Endothelial cell of umbilical vein (primary cell): ENCODE measurements around the gene STK32C. TPM values are rescaled to one million over a fixed set of nuclear protein-coding genes. Genes with fewer than 3 reads are reported as not detected.

ENCODE experiments used
- BruUV-seq: library from RNA; stranded (reverse); fragments of 400-500 nt; replicated peaks from 2 replicates; lab custom pipeline; 2021; lab: Mats Ljungman, UMichigan
- CTCF ChIA-PET: fragments of 300-600, 350-600 bp; sonication (Branson Sonifier 250); formaldehyde crosslinking; loops from one replicate; lab custom pipeline; 2021; ENCODE audit warnings: antibody characterized with exemption, inconsistent platforms; lab: Charles Lee
- POLR2A ChIA-PET: fragments of 300-600, 350-600 bp; sonication (Branson Sonifier 250); formaldehyde crosslinking; loops from one replicate; lab custom pipeline; 2021; ENCODE audit warnings: antibody characterized with exemption, inconsistent platforms; lab: Charles Lee
- DNase-seq: peaks from one replicate; pipeline ENCODE4 v3.0.0-alpha.2; 2011; ENCODE audit warnings: low read depth, low spot score
- FAIRE-seq: peaks from 2 replicates; lab custom pipeline; 2011; peaks lifted over from hg19 to GRCh38; lab: Jason Lieb, UNC
- H2AFZ ChIP-seq: 2 replicates; pipeline ENCODE4 v1.6.0; 2012; ENCODE audit warnings: low read depth, low read length, control low read depth, inconsistent platforms
- H3K27ac ChIP-seq: 2 replicates; pipeline ENCODE4 v1.5.1; 2011; ENCODE audit warnings: low read depth, mild to moderate bottlenecking, control low read depth, low read length, moderate library complexity; ENCODE audit not compliant: insufficient read depth
- H3K27me3 ChIP-seq, 2 experiments: 2 replicates each; pipeline versions ENCODE4 v1.6.0 to v1.6.1; 2011; ENCODE audit warnings: low read length in 2 of 2, mixed read lengths in 1 of 2; ENCODE audit not compliant: control insufficient read depth in 2 of 2, insufficient read depth in 2 of 2
- H3K36me3 ChIP-seq, 2 experiments: 2 replicates in 1 of 2; 3 replicates in 1 of 2; pipeline ENCODE4 v1.5.1; 2011; ENCODE audit warnings: low read length in 2 of 2, mild to moderate bottlenecking in 1 of 2, moderate library complexity in 1 of 2; ENCODE audit not compliant: control insufficient read depth in 2 of 2, insufficient read depth in 2 of 2; ENCODE audit errors: extremely low read depth in 1 of 2
- H3K4me1 ChIP-seq: 3 replicates; pipeline ENCODE4 v1.5.1; 2011; ENCODE audit warnings: mild to moderate bottlenecking, low read length; ENCODE audit not compliant: control insufficient read depth, insufficient read depth; ENCODE audit errors: extremely low read depth
- H3K4me2 ChIP-seq: 2 replicates; pipeline ENCODE4 v1.6.1; 2011; ENCODE audit warnings: low read length, control low read depth, mixed read lengths; ENCODE audit not compliant: insufficient read depth
- H3K4me3 ChIP-seq, 3 experiments: fragments of 200-600 bp in 1 of 3; sonication (generic), shearing (Covaris generic) in 1 of 3; replicated peaks in 1 of 3; 2 replicates each; pipeline ENCODE4 v1.5.1; 2011 to 2016; ENCODE audit warnings: control low read depth in 3 of 3, low read length in 3 of 3, mild to moderate bottlenecking in 2 of 3, inconsistent platforms in 1 of 3, low read depth in 1 of 3, moderate library complexity in 1 of 3; ENCODE audit not compliant: insufficient read depth in 1 of 3
- H3K79me2 ChIP-seq: 2 replicates; pipeline ENCODE4 v1.6.0; 2012; ENCODE audit warnings: low read length, inconsistent platforms; ENCODE audit not compliant: control insufficient read depth, insufficient read depth
- H3K9ac ChIP-seq: replicated peaks from 2 replicates; pipeline ENCODE3; 2011; ENCODE audit warnings: low read length, control low read depth; ENCODE audit not compliant: insufficient read depth; ENCODE audit errors: extremely low read depth
- H3K9me1 ChIP-seq: replicated peaks from 3 replicates; pipeline ENCODE4 v1.6.0; 2011; ENCODE audit warnings: mild to moderate bottlenecking, low read length; ENCODE audit not compliant: control insufficient read depth, insufficient read depth; ENCODE audit errors: extremely low read depth
- H3K9me3 ChIP-seq: replicated peaks from 2 replicates; pipeline ENCODE4 v1.5.1; 2012; ENCODE audit warnings: low read length, inconsistent platforms; ENCODE audit not compliant: control insufficient read depth, insufficient read depth
- H4K20me1 ChIP-seq: replicated peaks from 2 replicates; pipeline ENCODE3; 2011; ENCODE audit warnings: mild to moderate bottlenecking, low read length; ENCODE audit not compliant: control insufficient read depth, insufficient read depth; ENCODE audit errors: extremely low read depth
- EZH2 ChIP-seq: IDR thresholded peaks from 2 replicates; pipeline ENCODE4 v1.6.1; 2012; ENCODE audit warnings: borderline replicate concordance, low read depth, mild to moderate bottlenecking, moderate library complexity, low read length, inconsistent platforms; ENCODE audit not compliant: severe bottlenecking
- FOS ChIP-seq: IDR thresholded peaks from 2 replicates; pipeline ENCODE4 v1.6.1; 2011; ENCODE audit warnings: mild to moderate bottlenecking, low read length, moderate library complexity, borderline replicate concordance; ENCODE audit not compliant: insufficient read depth
- GATA2 ChIP-seq: IDR thresholded peaks from 2 replicates; pipeline ENCODE4 v1.7.0; 2011; ENCODE audit warnings: low read depth, mild to moderate bottlenecking, moderate library complexity, mixed read lengths, low read length; ENCODE audit not compliant: insufficient read length, insufficient read depth
- JUN ChIP-seq: IDR thresholded peaks from 2 replicates; pipeline ENCODE4 v1.6.1; 2011; ENCODE audit warnings: borderline replicate concordance, low read depth; ENCODE audit not compliant: insufficient read length, insufficient read depth
- MYC ChIP-seq: IDR thresholded peaks from one replicate; pipeline ENCODE4 v1.6.1; 2011; ENCODE audit warnings: mild to moderate bottlenecking, low read depth, low read length
- POLR2A ChIP-seq: IDR thresholded peaks from 2 replicates; pipeline ENCODE4 v1.6.1; 2012; ENCODE audit warnings: low read depth, mild to moderate bottlenecking, control low read depth, low read length
- POLR2AphosphoS5 ChIP-seq: IDR thresholded peaks from 2 replicates; pipeline ENCODE4 v1.6.1; 2012; ENCODE audit warnings: low read depth, mild to moderate bottlenecking, control low read depth, low read length, moderate library complexity; ENCODE audit not compliant: insufficient read depth
- dilution Hi-C: fragments of 300-500 bp; cut with MboI; formaldehyde crosslinking; loops from one replicate; pipeline ENCODE4 v1.15.0; 2019; ENCODE audit warnings: low sequenced_read_pairs; ENCODE audit not compliant: extremely low pct_ligation_motif_present
- intact Hi-C: fragments of 100-400 bp; cut with micrococcal nuclease; formaldehyde crosslinking; loops from one replicate; pipeline ENCODE4 v1.10.0; 2022
- polyA plus RNA-seq, 4 experiments: library from polyadenylated mRNA; depleted of rRNA in 3 of 4; stranded (reverse) in 3 of 4; unstranded in 1 of 4; fragments of >200 nt; gene quantifications; 2 replicates each; pipeline versions ENCODE4 v1.2.1 to v1.2.3, GENCODE V29; 2011 to 2012; ENCODE audit warnings: missing spikeins in 1 of 4
- total RNA-seq: library from RNA; stranded (reverse); gene quantifications from 2 replicates; pipeline ENCODE4 v1.2.3, GENCODE V29; 2021
- TF ChIP-seq, protein P1 (sequence below), 2 donors: IDR thresholded peaks; 1 replicate in 1 of 2; 2 replicates in 1 of 2; pipeline ENCODE4 v1.5.1; 2011; ENCODE audit warnings: low read length in 2 of 2, mild to moderate bottlenecking in 2 of 2, moderate library complexity in 2 of 2, control low read depth in 1 of 2, inconsistent platforms in 1 of 2, low read depth in 1 of 2; ENCODE audit not compliant: insufficient read depth in 1 of 2; ENCODE audit errors: extremely low read depth in 1 of 2
- TF ChIP-seq, protein P2 (sequence below): IDR thresholded peaks from 2 replicates; pipeline ENCODE4 v1.6.1; 2011; ENCODE audit not compliant: insufficient read depth, insufficient read length

The STK32C gene
- total and polyA plus RNA-seq, 2 donors (not counting 3 experiments of a cell fraction or from before 2014, with no cell fraction given) = 5.4 to 14.1 TPM

DNA sequence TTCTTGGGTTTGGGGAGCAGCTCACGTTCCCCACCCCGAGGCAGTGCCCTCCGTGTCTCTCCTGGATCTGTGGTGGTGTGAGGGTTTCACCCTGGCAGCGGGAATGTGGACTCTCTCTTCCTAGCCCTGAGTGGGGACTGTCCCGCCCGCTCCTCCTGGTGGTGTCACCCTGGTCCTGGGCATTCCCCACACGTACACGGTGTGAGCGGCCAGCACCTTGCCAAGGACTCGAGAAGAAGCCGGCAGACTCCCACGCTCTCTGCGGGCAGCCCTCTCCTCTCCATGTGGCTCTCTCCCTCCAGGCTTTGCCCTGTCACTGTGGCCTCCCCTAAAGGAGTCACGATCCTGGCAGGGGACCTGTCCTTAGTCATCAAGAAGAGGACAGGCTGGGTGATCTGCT, 97.0 kb downstream of the STK32C start:
- Histone ChIP-seq H3K4me2 (no peak overlapping the region), H3K9me1 (no peaks in the 10 kb centered on the region), H2AFZ (no peak overlapping the region), H3K4me3 (no peak overlapping the region), H3K36me3 (no peaks in the 10 kb centered on the region), H3K27me3 (no peaks in the 10 kb centered on the region), H4K20me1 (no peaks in the 10 kb centered on the region), H3K79me2 (no peaks in the 10 kb centered on the region), H3K27ac (no peak overlapping the region), H3K9me3 (no peaks in the 10 kb centered on the region), H3K4me1 (no peaks in the 10 kb centered on the region), H3K9ac (no peak overlapping the region)
- FAIRE-seq (no peak), DNase-seq (no peak)
- TF ChIP-seq, protein P1, sequence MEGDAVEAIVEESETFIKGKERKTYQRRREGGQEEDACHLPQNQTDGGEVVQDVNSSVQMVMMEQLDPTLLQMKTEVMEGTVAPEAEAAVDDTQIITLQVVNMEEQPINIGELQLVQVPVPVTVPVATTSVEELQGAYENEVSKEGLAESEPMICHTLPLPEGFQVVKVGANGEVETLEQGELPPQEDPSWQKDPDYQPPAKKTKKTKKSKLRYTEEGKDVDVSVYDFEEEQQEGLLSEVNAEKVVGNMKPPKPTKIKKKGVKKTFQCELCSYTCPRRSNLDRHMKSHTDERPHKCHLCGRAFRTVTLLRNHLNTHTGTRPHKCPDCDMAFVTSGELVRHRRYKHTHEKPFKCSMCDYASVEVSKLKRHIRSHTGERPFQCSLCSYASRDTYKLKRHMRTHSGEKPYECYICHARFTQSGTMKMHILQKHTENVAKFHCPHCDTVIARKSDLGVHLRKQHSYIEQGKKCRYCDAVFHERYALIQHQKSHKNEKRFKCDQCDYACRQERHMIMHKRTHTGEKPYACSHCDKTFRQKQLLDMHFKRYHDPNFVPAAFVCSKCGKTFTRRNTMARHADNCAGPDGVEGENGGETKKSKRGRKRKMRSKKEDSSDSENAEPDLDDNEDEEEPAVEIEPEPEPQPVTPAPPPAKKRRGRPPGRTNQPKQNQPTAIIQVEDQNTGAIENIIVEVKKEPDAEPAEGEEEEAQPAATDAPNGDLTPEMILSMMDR (IDR thresholded peaks at IDR 0.05; ENCODE audit: extremely low read depth in 1 of 2, insufficient read depth in 1 of 2, low read depth in 1 of 2, low read length in 2 of 2) = no peak
- TF ChIP-seq EZH2 (no peak), POLR2A (no peak), GATA2 (no peak)
- TF ChIP-seq, protein P2, sequence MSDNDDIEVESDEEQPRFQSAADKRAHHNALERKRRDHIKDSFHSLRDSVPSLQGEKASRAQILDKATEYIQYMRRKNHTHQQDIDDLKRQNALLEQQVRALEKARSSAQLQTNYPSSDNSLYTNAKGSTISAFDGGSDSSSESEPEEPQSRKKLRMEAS = no peak
- POLR2A ChIA-PET = no interaction called here
- intact Hi-C loops = no loop called here
- no TSS peak for BruUV-seq
- dilution Hi-C loops = no loop called here
- CTCF ChIA-PET = no interaction called here

DNA sequence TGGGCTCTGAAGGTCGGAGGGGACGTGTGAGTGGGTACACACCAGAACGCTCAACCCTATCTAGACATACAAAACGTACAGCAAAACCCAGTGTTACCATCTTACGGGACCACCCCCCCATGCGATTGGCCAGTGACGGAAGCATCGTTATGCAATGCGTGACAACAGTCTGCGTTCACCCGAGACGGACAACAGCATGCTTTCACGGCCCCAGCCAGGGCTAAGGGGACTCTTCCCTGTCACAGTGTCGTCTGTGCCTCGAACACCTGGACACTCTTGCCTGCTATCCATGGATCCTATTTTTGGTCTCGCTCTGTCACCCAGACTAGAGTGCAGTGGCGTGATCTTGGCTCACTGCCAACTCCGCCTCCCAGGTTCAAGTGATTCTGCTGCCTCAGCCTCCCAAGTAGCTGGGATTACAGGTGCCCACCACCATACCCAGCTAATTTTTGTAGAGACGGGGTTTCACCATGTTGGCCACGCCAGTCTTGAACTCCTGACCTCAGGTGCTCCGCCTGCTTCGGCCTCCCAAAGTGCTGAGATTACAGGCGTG, 97.7 kb downstream of the STK32C start:
- POLR2A ChIA-PET = no interaction called here
- FAIRE-seq (no peak), DNase-seq (no peak)
- no peak overlapping the region for H3K9ac ChIP-seq
- no peaks in the 10 kb centered on the region for H3K79me2 ChIP-seq
- no peaks in the 10 kb centered on the region for H3K9me3 ChIP-seq
- no peak overlapping the region for H3K4me3 ChIP-seq
- no peaks in the 10 kb centered on the region for H3K36me3 ChIP-seq
- BruUV-seq = no TSS peak
- dilution Hi-C loops (no loop called here), intact Hi-C loops (no loop called here)
- H3K4me1 ChIP-seq = no peaks in the 10 kb centered on the region
- TF ChIP-seq EZH2 (no peak), GATA2 (no peak), MYC (no peak), FOS (no peak), POLR2AphosphoS5 (no peak), JUN (no peak), POLR2A (no peak)
- TF ChIP-seq, protein P1 (IDR thresholded peaks at IDR 0.05; ENCODE audit: extremely low read depth in 1 of 2, insufficient read depth in 1 of 2, low read depth in 1 of 2, low read length in 2 of 2) = no peak
- TF ChIP-seq, protein P2 = no peak
- H2AFZ ChIP-seq = no peak overlapping the region
- no peak overlapping the region for H3K27ac ChIP-seq
- H4K20me1 ChIP-seq = no peaks in the 10 kb centered on the region
- H3K9me1 ChIP-seq = no peaks in the 10 kb centered on the region
- H3K27me3 ChIP-seq = no peaks in the 10 kb centered on the region
- CTCF ChIA-PET = no interaction called here
- H3K4me2 ChIP-seq = no peak overlapping the region
